Measurements from ENCODE around the gene ELOA. TPM values are rescaled to one million over a fixed set of nuclear protein-coding genes. Genes with fewer than 3 reads are reported as not detected.

The ELOA gene
- total and polyA plus RNA-seq, 2 donors (not counting 1 experiment from before 2014, with no cell fraction given): 12.9 to 56.6 TPM

GRCh38 chr1:23756676-23757075 lies 13.4 kb downstream of the ELOA start:
- Histone ChIP-seq H2AFZ (ENCODE audit: insufficient read depth, low read depth, low read length, poor library complexity, severe bottlenecking) (no peak overlapping the region), H3K36me3 (replicated peaks in 1 of 2; ENCODE audit: control extremely low read depth in 1 of 2, control insufficient read depth in 1 of 2, extremely low read depth in 1 of 2, insufficient read depth in 2 of 2, low read length in 1 of 2) (peaks cover 8 to 95% of the 10 kb centered on the region in 2 experiments), H3K27me3 (replicated peaks in 1 of 4; ENCODE audit: control extremely low read depth in 1 of 4, control insufficient read depth in 3 of 4, insufficient read depth in 4 of 4, low read length in 3 of 4) (no peaks in the 10 kb centered on the region), H3K27ac (ENCODE audit: low read length in 2 of 2) (no peak overlapping the region), H3K4me1 (ENCODE audit: control insufficient read depth in 2 of 2, insufficient read depth in 2 of 2, low read length in 2 of 2) (no peaks in the 10 kb centered on the region), H3K9ac (ENCODE audit: low read length) (no peak overlapping the region), H3K4me2 (replicated peaks; ENCODE audit: low read depth, low read length, poor library complexity, severe bottlenecking) (no peak overlapping the region), H3K9me3 (ENCODE audit: control extremely low read depth in 1 of 3, control insufficient read depth in 2 of 3, insufficient read depth in 1 of 3, low read length in 2 of 3) (no peaks in the 10 kb centered on the region), H3K4me3 (ENCODE audit: control extremely low read depth in 1 of 5, extremely low read depth in 1 of 5, insufficient read depth in 1 of 5, low read depth in 2 of 5, low read length in 4 of 5) (no peak overlapping the region), H4K20me1 (ENCODE audit: control insufficient read depth, insufficient read depth, low read length, poor library complexity, severe bottlenecking) (peaks cover 46% of the 10 kb centered on the region), H3K79me2 (ENCODE audit: control insufficient read depth, insufficient read depth, low read length) (peaks cover 47% of the 10 kb centered on the region)
- no peaks in the 10 kb centered on the region for H3K9me3 Mint-ChIP-seq (ENCODE audit: insufficient read depth)
- DNase-seq (no peak), ATAC-seq (ENCODE audit: low read depth) (no peak)
- no peak overlapping the region for H3K4me3 Mint-ChIP-seq
- no peaks in the 10 kb centered on the region for H3K27me3 Mint-ChIP-seq
- CTCF ChIA-PET: no interaction called here
- TF ChIP-seq CTCF (IDR thresholded peaks at IDR 0.05): no peak
- no peak for TF ChIP-seq EZH2 (IDR thresholded peaks at IDR 0.05; ENCODE audit: borderline replicate concordance, insufficient read depth, low read depth, low read length, poor library complexity, severe bottlenecking)
- intact Hi-C loops (cut with micrococcal nuclease): no loop called here
- 100% methylated on average over 3 of the region's 3 CpGs for WGBS (ENCODE audit: insufficient coverage)
- peaks cover 3% of the 10 kb centered on the region for H3K4me1 Mint-ChIP-seq
- POLR2A ChIA-PET: no interaction called here
- peak overlapping the region; percentile 26 for H3K27ac Mint-ChIP-seq

- no peaks in the 10 kb centered on the region for H3K9me3 Mint-ChIP-seq (ENCODE audit: insufficient read depth)
- DNase-seq: no peak
- no peak overlapping the region for H3K4me3 Mint-ChIP-seq
- Histone ChIP-seq H4K20me1 (ENCODE audit: control insufficient read depth, insufficient read depth, low read length, poor library complexity, severe bottlenecking) (peaks cover 46% of the 10 kb centered on the region), H2AFZ (ENCODE audit: insufficient read depth, low read depth, low read length, poor library complexity, severe bottlenecking) (no peak overlapping the region), H3K4me3 (ENCODE audit: control extremely low read depth in 1 of 5, extremely low read depth in 1 of 5, insufficient read depth in 1 of 5, low read depth in 2 of 5, low read length in 4 of 5) (no peak overlapping the region), H3K27me3 (replicated peaks in 1 of 4; ENCODE audit: control extremely low read depth in 1 of 4, control insufficient read depth in 3 of 4, insufficient read depth in 4 of 4, low read length in 3 of 4) (no peaks in the 10 kb centered on the region), H3K79me2 (ENCODE audit: control insufficient read depth, insufficient read depth, low read length) (peaks cover 37% of the 10 kb centered on the region), H3K36me3 (replicated peaks in 1 of 2; ENCODE audit: control extremely low read depth in 1 of 2, control insufficient read depth in 1 of 2, extremely low read depth in 1 of 2, insufficient read depth in 2 of 2, low read length in 1 of 2) (peaks cover 8 to 92% of the 10 kb centered on the region in 2 experiments), H3K4me1 (ENCODE audit: control insufficient read depth in 2 of 2, insufficient read depth in 2 of 2, low read length in 2 of 2) (no peaks in the 10 kb centered on the region), H3K9me3 (ENCODE audit: control extremely low read depth in 1 of 3, control insufficient read depth in 2 of 3, insufficient read depth in 1 of 3, low read length in 2 of 3) (no peaks in the 10 kb centered on the region), H3K4me2 (replicated peaks; ENCODE audit: low read depth, low read length, poor library complexity, severe bottlenecking) (no peak overlapping the region), H3K9ac (ENCODE audit: low read length) (no peak overlapping the region), H3K27ac (ENCODE audit: low read length in 2 of 2) (no peak overlapping the region)
- ChIA-PET CTCF (interaction anchor here (0.9 to 1.6 kb wide), 3 partner anchors 13 to 159 kb away, joined by 3 to 8 read pairs (median 3); no protein-coding TSS in a partner anchor), POLR2A (interaction anchor here (0.6 kb wide), 1 partner anchor 18 kb away, joined by 3 read pairs; no protein-coding TSS in a partner anchor)
- H3K27me3 Mint-ChIP-seq: no peaks in the 10 kb centered on the region
- 100% methylated on average over 1 of the region's 1 CpG for WGBS (ENCODE audit: insufficient coverage)
- TF ChIP-seq EZH2 (IDR thresholded peaks at IDR 0.05; ENCODE audit: borderline replicate concordance, insufficient read depth, low read depth, low read length, poor library complexity, severe bottlenecking) (no peak), CTCF (IDR thresholded peaks at IDR 0.05) (no peak)
- ATAC-seq (ENCODE audit: low read depth): no peak
- no peak overlapping the region for H3K27ac Mint-ChIP-seq
- intact Hi-C loops (cut with micrococcal nuclease): no loop called here
- H3K4me1 Mint-ChIP-seq: peaks cover 3% of the 10 kb centered on the region
These were observed 14.5 kb downstream of the ELOA start for GRCh38 chr1:23757812-23758211.
